Body of pancreas (tissue), 4 donors: ENCODE data around the gene RIMBP2. TPM values are rescaled to one million over a fixed set of nuclear protein-coding genes. Genes with fewer than 3 reads are reported as not detected.

Experiments
- ATAC-seq: fragments of 150-250 bp; one replicate; pipeline ENCODE4 v1.9.1; 2016
- DNase-seq, 4 donors: peaks; one replicate each; pipeline ENCODE4 v3.0.0-alpha.2; 2019
- H3K27ac ChIP-seq, 4 donors: fragments of 200-600 bp; sonication (generic); 1 replicate in 3 of 4; 2 replicates in 1 of 4; pipeline versions ENCODE4 v1.5.1 to v1.6.1; 2016 to 2019; ENCODE audit warnings: mild to moderate bottlenecking in 1 of 4, mixed read lengths in 1 of 4, moderate library complexity in 1 of 4
- H3K27me3 ChIP-seq, 2 donors: fragments of 200-600 bp; sonication (generic); one replicate each; pipeline ENCODE4 v1.6.0; 2016; ENCODE audit warnings: mild to moderate bottlenecking in 1 of 2
- H3K36me3 ChIP-seq, 2 donors: fragments of 200-600 bp; sonication (generic); replicated peaks in 1 of 2; 2 replicates each; pipeline ENCODE4 v1.5.1; 2016; ENCODE audit warnings: low read depth in 2 of 2; ENCODE audit not compliant: insufficient read depth in 1 of 2
- H3K4me1 ChIP-seq: fragments of 200-600 bp; sonication (generic); one replicate; pipeline ENCODE4 v1.6.0; 2016
- H3K4me3 ChIP-seq, 2 donors: fragments of 200-600 bp; sonication (generic); 1 replicate in 1 of 2; 2 replicates in 1 of 2; pipeline ENCODE4 v1.5.1; 2016 to 2019
- H3K9me3 ChIP-seq, 3 donors: fragments of 200-600 bp; sonication (generic); 1 replicate in 2 of 3; 2 replicates in 1 of 3; pipeline ENCODE4 v1.5.1; 2016
- POLR2A ChIP-seq, 3 donors: fragments of 450-650 bp; IDR thresholded peaks; one replicate each; pipeline ENCODE4 v1.6.1; 2016; ENCODE audit warnings: antibody characterized with exemption in 3 of 3, mild to moderate bottlenecking in 2 of 3
- WGBS, 2 donors: methylation state at CpG; one replicate each; pipeline ENCODE4 v1.1.5; 2017; 5-methylcytosine and 5-hydroxymethylcytosine counted together
- intact Hi-C: fragments of 100-400 bp; cut with DNase I; formaldehyde crosslinking; loops from one replicate; pipeline ENCODE4 v1.15.1; 2023
- total RNA-seq, 2 donors: library from RNA; depleted of rRNA; stranded (reverse); fragments of >200 nt; gene quantifications; one replicate each; pipeline ENCODE4 v1.1.0, GENCODE V29; 2016
- TF ChIP-seq, protein P1 (sequence below), 7 experiments: fragments of 450-650 bp in 4 of 7; fragments of 200-600 bp in 3 of 7; sonication (generic) in 3 of 7; IDR thresholded peaks; one replicate each; pipeline ENCODE4 v1.5.1; 2016 to 2019; ENCODE audit warnings: antibody characterized with exemption in 7 of 7

RIMBP2 gene
- total RNA-seq, 2 donors from 2014 or later = 7.3 to 27.4 TPM

DNA sequence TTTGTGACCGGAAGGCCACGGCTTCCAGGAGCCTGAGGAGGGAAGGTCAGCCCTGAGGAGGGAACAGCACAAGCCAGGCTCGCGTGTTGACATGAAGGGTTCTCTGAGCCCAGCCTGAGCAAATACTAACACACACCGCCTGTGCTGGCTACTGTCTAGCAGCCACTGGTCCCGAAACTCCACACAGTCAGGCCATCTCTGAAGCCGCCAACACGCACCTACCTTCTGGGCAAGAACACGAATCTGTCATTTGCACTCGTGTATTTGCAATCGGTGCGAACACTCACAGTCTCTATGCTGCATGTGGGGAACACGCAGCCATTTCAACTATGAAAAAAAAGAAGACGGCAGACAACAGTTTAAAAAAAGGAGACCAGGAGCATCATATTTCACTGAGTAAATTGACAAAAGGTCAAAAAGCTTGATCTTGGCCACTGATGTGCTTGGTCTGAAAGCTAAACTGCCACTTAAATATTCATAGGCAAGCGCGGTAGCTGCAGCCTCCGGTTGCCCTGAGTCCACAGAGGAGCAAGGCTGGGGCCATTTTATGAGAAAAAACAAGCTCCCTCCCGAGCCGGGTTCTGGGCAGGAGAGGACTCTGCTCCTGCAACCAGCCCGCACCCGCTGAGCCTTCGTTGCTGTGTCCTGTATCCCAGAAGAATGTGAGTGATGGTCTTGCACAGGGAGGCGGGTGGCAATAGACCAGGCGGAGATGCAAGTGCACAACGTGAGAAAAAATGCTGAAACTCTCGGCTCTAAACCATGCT, 57.8 kb downstream of the RIMBP2 start:
- ATAC-seq = no peak
- no peak overlapping the region for H3K4me3 ChIP-seq
- intact Hi-C loops = no loop called here
- H3K4me1 ChIP-seq = peaks cover 6% of the 10 kb centered on the region
- 49 to 52% methylated on average over 23 to 26 of the region's 26 CpGs for WGBS, 2 donors
- H3K27me3 ChIP-seq = no peaks in the 10 kb centered on the region
- H3K9me3 ChIP-seq = no peaks in the 10 kb centered on the region
- H3K36me3 ChIP-seq = no peaks in the 10 kb centered on the region
- DNase-seq = no peak
- no peak overlapping the region for H3K27ac ChIP-seq
- TF ChIP-seq POLR2A (IDR thresholded peaks at IDR 0.05) = no peak
- TF ChIP-seq, protein P1, sequence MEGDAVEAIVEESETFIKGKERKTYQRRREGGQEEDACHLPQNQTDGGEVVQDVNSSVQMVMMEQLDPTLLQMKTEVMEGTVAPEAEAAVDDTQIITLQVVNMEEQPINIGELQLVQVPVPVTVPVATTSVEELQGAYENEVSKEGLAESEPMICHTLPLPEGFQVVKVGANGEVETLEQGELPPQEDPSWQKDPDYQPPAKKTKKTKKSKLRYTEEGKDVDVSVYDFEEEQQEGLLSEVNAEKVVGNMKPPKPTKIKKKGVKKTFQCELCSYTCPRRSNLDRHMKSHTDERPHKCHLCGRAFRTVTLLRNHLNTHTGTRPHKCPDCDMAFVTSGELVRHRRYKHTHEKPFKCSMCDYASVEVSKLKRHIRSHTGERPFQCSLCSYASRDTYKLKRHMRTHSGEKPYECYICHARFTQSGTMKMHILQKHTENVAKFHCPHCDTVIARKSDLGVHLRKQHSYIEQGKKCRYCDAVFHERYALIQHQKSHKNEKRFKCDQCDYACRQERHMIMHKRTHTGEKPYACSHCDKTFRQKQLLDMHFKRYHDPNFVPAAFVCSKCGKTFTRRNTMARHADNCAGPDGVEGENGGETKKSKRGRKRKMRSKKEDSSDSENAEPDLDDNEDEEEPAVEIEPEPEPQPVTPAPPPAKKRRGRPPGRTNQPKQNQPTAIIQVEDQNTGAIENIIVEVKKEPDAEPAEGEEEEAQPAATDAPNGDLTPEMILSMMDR (IDR thresholded peaks at IDR 0.05) = no peak

DNA sequence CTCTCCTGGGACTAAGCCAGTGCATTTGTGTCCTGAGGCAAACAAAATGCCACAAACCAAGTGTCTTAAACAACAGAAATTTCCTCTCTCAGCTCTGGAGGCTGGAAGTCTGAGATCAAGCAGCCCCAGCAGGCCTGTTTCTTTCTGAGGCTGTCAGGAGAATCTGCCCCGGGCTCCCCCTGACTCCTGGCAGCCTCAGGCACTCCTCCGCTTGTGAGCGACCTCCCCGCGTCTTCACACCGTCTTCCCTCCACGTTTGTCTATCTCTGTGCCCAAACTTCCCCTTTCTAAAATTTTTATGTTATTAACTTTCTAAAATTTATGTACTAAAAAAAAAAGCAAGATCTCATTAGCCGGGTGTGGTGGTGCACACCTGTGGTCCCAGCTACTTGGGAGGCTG, 59.7 kb downstream of the RIMBP2 start:
- no peaks in the 10 kb centered on the region for H3K9me3 ChIP-seq
- no peaks in the 10 kb centered on the region for H3K4me1 ChIP-seq
- TF ChIP-seq POLR2A (IDR thresholded peaks at IDR 0.05) = no peak
- TF ChIP-seq, protein P1 (IDR thresholded peaks at IDR 0.05) = no peak
- no peaks in the 10 kb centered on the region for H3K36me3 ChIP-seq
- H3K4me3 ChIP-seq = no peak overlapping the region
- intact Hi-C loops = no loop called here
- WGBS, 2 donors = 55 to 82% methylated on average over 8 of the region's 8 CpGs
- no peaks in the 10 kb centered on the region for H3K27me3 ChIP-seq
- no peak overlapping the region for H3K27ac ChIP-seq
- DNase-seq = no peak
- no peak for ATAC-seq

DNA sequence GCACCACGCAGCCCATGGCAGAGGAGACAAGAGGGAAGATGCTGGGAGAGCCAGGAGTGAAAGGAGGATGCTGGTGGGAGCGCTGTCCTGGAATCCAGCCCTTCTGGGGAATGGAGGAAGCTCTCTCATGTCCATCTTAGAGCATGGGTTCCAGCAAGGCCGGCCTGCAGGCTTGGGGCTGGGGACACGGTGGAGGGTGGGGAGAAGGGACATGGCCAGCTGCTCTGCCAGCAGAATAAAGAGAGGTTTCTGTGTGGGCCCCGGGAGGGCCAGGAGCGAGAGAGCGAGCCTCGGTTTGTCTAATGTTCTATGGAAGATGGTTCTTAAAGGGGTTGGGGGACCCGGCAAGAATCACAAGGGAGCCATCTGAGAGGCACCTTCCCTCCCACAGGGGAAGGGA, 60.2 kb downstream of the RIMBP2 start:
- Histone ChIP-seq H3K36me3 (no peaks in the 10 kb centered on the region), H3K9me3 (no peaks in the 10 kb centered on the region), H3K4me3 (no peak overlapping the region), H3K27ac (no peak overlapping the region), H3K4me1 (no peaks in the 10 kb centered on the region), H3K27me3 (no peaks in the 10 kb centered on the region)
- intact Hi-C loops = no loop called here
- 66 to 84% methylated on average over 9 of the region's 9 CpGs for WGBS, 2 donors
- no peak for ATAC-seq
- no peak for DNase-seq
- no peak for TF ChIP-seq POLR2A (IDR thresholded peaks at IDR 0.05)
- TF ChIP-seq, protein P1 (IDR thresholded peaks at IDR 0.05) = no peak

DNA sequence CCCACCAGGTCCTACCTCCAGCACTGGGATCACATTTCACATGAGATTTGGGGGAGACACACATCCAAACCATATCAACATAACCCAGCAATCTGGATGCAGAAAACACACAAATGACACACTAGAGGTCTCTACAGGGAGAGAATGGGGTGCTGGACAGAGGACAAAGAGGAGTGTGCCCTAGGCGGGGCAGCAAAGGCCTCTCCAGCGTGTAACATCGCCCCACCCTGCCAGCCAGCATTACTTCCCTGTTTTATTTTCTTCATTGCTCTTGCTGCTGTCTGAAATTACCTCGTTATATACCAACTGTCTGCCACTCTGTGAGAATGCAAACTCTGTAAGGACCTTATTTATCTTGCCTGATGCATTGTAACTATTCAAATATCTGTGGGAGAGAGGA, 61.1 kb downstream of the RIMBP2 start:
- Histone ChIP-seq H3K27me3 (no peaks in the 10 kb centered on the region), H3K4me3 (no peak overlapping the region), H3K27ac (no peak overlapping the region), H3K9me3 (no peaks in the 10 kb centered on the region), H3K36me3 (no peaks in the 10 kb centered on the region), H3K4me1 (no peaks in the 10 kb centered on the region)
- ATAC-seq = no peak
- intact Hi-C loops = no loop called here
- no peak for TF ChIP-seq POLR2A (IDR thresholded peaks at IDR 0.05)
- TF ChIP-seq, protein P1 (IDR thresholded peaks at IDR 0.05) = no peak
- 77 to 78% methylated on average over 4 of the region's 4 CpGs for WGBS, 2 donors
- no peak for DNase-seq
